A673 (cell line): Measurements from ENCODE around the gene VPS52. TPM values are rescaled to one million over a fixed set of nuclear protein-coding genes. Genes with fewer than 3 reads are reported as not detected.

Experiments
- BruUV-seq: library from RNA; stranded (reverse); fragments of 400-500 nt; replicated peaks from 2 replicates; lab custom pipeline; 2021; lab: Mats Ljungman, UMichigan
- CTCF ChIA-PET: fragments of 300-600 bp; sonication (Branson Sonifier 250); formaldehyde crosslinking; loops from one replicate; lab custom pipeline; 2022; ENCODE audit warnings: antibody characterized with exemption; lab: Charles Lee
- POLR2A ChIA-PET: fragments of 300-600 bp; sonication (Branson Sonifier 250); formaldehyde crosslinking; loops from one replicate; lab custom pipeline; 2022; ENCODE audit warnings: antibody characterized with exemption; ENCODE audit not compliant: low non-redundant PET; lab: Charles Lee
- DNase-seq: peaks from one replicate; pipeline ENCODE4 v3.0.0-alpha.2; 2015; ENCODE audit warnings: low spot score
- H3K27ac ChIP-seq: fragments of 200-600 bp; sonication (generic); 2 replicates; pipeline ENCODE4 v1.5.1; 2016; ENCODE audit warnings: mixed run types, low read depth, mild to moderate bottlenecking, mixed read lengths, antibody characterized with exemption, low read length; ENCODE audit not compliant: poor library complexity, severe bottlenecking
- H3K27me3 ChIP-seq: fragments of 200-600 bp; sonication (generic); replicated peaks from 2 replicates; pipeline ENCODE4 v1.6.1; 2017; ENCODE audit warnings: mixed run types, low read depth, mild to moderate bottlenecking, mixed read lengths, antibody characterized with exemption, low read length; ENCODE audit not compliant: insufficient read depth, poor library complexity
- H3K36me3 ChIP-seq: fragments of 200-600 bp; sonication (generic); 2 replicates; pipeline ENCODE4 v1.6.1; 2016; ENCODE audit warnings: mixed run types, mild to moderate bottlenecking, mixed read lengths, antibody characterized with exemption, low read length; ENCODE audit not compliant: insufficient read depth, poor library complexity, severe bottlenecking
- H3K4me1 ChIP-seq: fragments of 200-600 bp; sonication (generic); 2 replicates; pipeline ENCODE4 v1.6.1; 2017; ENCODE audit warnings: mixed run types, mild to moderate bottlenecking, mixed read lengths, antibody characterized with exemption, low read length; ENCODE audit not compliant: insufficient read depth, poor library complexity, severe bottlenecking
- H3K4me3 ChIP-seq: fragments of 200-600 bp; sonication (generic); 2 replicates; pipeline ENCODE4 v1.5.1; 2016; ENCODE audit warnings: low read depth, mixed run types, mild to moderate bottlenecking, mixed read lengths, low read length; ENCODE audit not compliant: poor library complexity, severe bottlenecking
- H3K9me3 ChIP-seq: fragments of 200-600 bp; sonication (generic); 2 replicates; pipeline ENCODE4 v1.6.1; 2016; ENCODE audit warnings: mixed run types, low read depth, mild to moderate bottlenecking, mixed read lengths, antibody characterized with exemption, low read length; ENCODE audit not compliant: poor library complexity, severe bottlenecking
- EZH2 ChIP-seq: fragments of 200-600 bp; sonication (generic); IDR thresholded peaks from 2 replicates; pipeline ENCODE4 v1.6.1; 2017; ENCODE audit warnings: borderline replicate concordance, low read depth, mild to moderate bottlenecking, mixed read lengths, antibody characterized with exemption, low read length; ENCODE audit not compliant: poor library complexity, severe bottlenecking
- intact Hi-C: fragments of 100-400 bp; cut with micrococcal nuclease; formaldehyde crosslinking; loops from one replicate; pipeline ENCODE4 v1.10.0; 2022; ENCODE audit not compliant: unreplicated experiment
- total RNA-seq: library from RNA; stranded (reverse); gene quantifications from 2 replicates; pipeline ENCODE4 v1.2.3, GENCODE V29; 2021
- TF ChIP-seq, protein P1 (sequence below): fragments of 300-800, 200-600 bp; sonication (generic); conservative IDR thresholded peaks from 2 replicates; pipeline ENCODE4 v1.5.1; 2017; ENCODE audit warnings: low read depth, mild to moderate bottlenecking, antibody characterized with exemption, low read length, moderate library complexity, mixed read lengths

The VPS52 gene
- total RNA-seq, 1 experiment from 2014 or later: 58.2 TPM

DNA sequence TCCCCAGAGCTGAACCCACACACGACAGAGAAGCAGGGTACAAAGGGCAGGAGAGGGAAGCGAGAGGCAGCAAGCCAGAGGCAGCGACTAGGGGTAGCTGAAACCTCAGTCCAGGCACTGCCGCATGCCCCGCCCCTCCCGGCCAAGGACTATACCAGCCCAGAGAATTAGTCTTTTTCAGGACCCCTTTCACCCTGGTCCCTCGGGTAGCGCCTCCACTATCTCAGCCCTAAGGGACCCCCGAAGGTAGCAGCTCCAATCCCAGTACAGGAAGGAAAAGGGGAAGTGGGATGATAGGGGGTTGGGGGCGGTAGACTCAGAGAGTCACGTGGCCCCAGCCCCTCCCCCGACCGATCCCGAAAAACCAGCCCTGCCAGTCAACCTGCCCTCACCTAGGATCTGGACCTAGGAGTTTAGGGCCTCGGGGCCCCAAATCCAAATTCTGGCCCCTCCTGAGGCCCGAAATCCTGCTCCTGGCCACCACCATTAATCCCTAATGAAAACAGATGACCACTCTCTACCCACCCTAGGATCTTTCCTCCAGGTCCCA, 25.8 kb upstream of the VPS52 start:
- TF ChIP-seq EZH2: no peak
- TF ChIP-seq, protein P1, sequence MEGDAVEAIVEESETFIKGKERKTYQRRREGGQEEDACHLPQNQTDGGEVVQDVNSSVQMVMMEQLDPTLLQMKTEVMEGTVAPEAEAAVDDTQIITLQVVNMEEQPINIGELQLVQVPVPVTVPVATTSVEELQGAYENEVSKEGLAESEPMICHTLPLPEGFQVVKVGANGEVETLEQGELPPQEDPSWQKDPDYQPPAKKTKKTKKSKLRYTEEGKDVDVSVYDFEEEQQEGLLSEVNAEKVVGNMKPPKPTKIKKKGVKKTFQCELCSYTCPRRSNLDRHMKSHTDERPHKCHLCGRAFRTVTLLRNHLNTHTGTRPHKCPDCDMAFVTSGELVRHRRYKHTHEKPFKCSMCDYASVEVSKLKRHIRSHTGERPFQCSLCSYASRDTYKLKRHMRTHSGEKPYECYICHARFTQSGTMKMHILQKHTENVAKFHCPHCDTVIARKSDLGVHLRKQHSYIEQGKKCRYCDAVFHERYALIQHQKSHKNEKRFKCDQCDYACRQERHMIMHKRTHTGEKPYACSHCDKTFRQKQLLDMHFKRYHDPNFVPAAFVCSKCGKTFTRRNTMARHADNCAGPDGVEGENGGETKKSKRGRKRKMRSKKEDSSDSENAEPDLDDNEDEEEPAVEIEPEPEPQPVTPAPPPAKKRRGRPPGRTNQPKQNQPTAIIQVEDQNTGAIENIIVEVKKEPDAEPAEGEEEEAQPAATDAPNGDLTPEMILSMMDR: no peak
- POLR2A ChIA-PET: no interaction called here
- CTCF ChIA-PET: no interaction called here
- DNase-seq: no peak
- Histone ChIP-seq H3K27ac (peak overlapping the region; percentile 59), H3K9me3 (no peaks in the 10 kb centered on the region), H3K27me3 (no peaks in the 10 kb centered on the region), H3K4me1 (peaks cover 6% of the 10 kb centered on the region), H3K36me3 (peaks cover 10% of the 10 kb centered on the region), H3K4me3 (peak overlapping the region; percentile 75)
- BruUV-seq: no TSS peak
- intact Hi-C loops: loop anchor here (5.0 kb wide), 2 partner anchors 95 to 130 kb away; partner anchors contain the start of genes HSD17B8, RXRB and SLC39A7

DNA sequence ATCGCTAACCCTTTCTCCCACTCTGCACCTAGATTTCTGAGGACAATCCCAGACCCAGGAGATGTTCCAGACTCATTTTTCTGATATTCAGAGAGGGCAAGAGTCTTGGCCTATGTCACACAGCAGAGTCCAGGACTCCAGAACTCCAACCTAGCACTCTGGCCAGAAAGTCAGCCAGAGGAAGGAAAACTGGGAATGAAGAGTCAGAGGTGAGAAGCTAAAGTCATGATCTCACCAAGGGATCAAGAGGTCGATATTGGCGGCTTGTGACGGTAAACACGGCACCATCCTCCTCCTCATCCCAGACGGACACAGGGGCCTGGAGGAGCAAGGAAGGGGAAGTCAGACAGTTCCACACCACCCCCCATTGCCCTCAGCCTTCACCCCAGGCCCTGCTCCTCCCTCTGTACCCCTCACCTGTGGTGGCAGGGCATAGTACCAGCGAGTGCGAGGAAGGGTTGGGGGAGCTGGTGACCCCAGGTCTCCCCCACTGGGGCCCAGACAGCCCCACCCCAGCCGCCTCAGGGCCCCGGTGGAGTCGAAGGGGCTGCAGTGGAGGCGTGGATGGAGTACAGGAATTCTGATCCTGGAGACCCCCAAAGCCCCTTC, 25.2 kb upstream of the VPS52 start:
- no TSS peak for BruUV-seq
- no peak overlapping the region for H3K4me3 ChIP-seq
- no peaks in the 10 kb centered on the region for H3K9me3 ChIP-seq
- no peak for TF ChIP-seq EZH2
- TF ChIP-seq, protein P1: no peak
- POLR2A ChIA-PET: no interaction called here
- DNase-seq: no peak
- CTCF ChIA-PET: no interaction called here
- no peak overlapping the region for H3K27ac ChIP-seq
- H3K27me3 ChIP-seq: no peaks in the 10 kb centered on the region
- intact Hi-C loops: loop anchor here (5.0 kb wide), 2 partner anchors 95 to 130 kb away; partner anchors contain the start of genes HSD17B8, RXRB and SLC39A7
- H3K36me3 ChIP-seq: peaks cover 11% of the 10 kb centered on the region
- H3K4me1 ChIP-seq: peaks cover 6% of the 10 kb centered on the region

DNA sequence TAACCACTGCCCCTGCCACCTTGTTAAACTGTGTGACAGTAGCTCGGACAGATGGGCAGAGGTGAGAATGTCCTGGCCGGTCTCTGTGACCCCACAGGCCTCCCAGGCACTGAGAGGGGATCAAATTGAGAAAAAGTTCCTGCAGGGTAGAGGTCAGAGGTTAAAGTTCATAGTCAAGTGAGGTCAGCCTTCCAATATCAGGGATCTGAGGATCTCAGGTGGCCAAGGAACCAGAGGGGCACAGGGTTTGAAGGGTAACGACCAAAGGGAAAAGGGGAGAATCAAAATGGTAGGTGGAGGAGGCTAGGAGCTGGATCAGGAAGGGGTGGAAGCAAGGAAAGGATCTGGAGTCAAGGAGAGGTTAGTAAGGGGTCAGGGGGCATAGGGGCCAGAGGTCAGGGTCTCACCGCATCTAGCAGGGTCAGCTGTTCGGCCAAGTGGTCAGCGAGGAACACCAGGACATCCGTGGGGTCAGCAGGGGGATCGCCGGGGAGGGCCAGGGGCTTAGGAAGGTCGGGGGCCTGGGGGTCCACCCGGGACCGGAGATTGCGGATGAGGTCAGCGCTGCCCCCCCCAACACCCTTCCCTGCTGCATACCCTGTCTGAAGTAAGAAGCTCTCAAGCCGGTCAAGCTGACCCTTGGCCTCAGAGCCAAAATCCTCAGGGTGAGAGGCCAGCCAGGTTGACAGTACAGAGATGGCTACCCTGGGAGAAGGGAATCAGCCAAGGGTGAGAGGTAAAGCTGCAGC, 24.1 kb upstream of the VPS52 start:
- Histone ChIP-seq H3K27ac (no peak overlapping the region), H3K36me3 (peaks cover 20% of the 10 kb centered on the region), H3K9me3 (no peaks in the 10 kb centered on the region), H3K4me1 (peaks cover 7% of the 10 kb centered on the region), H3K4me3 (no peak overlapping the region), H3K27me3 (no peaks in the 10 kb centered on the region)
- DNase-seq: no peak
- intact Hi-C loops: loop anchor here (5.0 kb wide), 2 partner anchors 93 to 132 kb away; partner anchors contain the start of genes HSD17B8, RXRB and SLC39A7
- ChIA-PET CTCF (no interaction called here), POLR2A (no interaction called here)
- TF ChIP-seq EZH2: no peak
- TF ChIP-seq, protein P1: no peak
- no TSS peak for BruUV-seq
